GM23338 (cell line): ENCODE data around the gene COL24A1. TPM values are rescaled to one million over a fixed set of nuclear protein-coding genes. Genes with fewer than 3 reads are reported as not detected.
"Not testable (repeated sequence)": the region's sequence is repeated elsewhere in the genome, so short reads cannot be mapped to it uniquely, and the experiment has no call there.

ENCODE experiments used
- ATAC-seq: fragments of 200-7000 bp; cut with Tn5 transposase; 3 replicates; pipeline ENCODE4 v1.9.1; 2020
- DNase-seq: peaks from one replicate; pipeline ENCODE4 v3.0.0-alpha.2; 2015; ENCODE audit warnings: low spot score
- H2AFZ ChIP-seq: fragments of 200-600 bp; sonication (generic); 2 replicates; pipeline ENCODE4 v1.8.0; 2016; ENCODE audit warnings: antibody characterized with exemption, mild to moderate bottlenecking, moderate library complexity
- H3F3A ChIP-seq: fragments of 200-600 bp; sonication (generic); replicated peaks from 2 replicates; pipeline ENCODE4 v1.8.0; 2017; ENCODE audit warnings: antibody characterized with exemption, mixed run types, low read depth
- H3K27ac ChIP-seq: fragments of 200-600 bp; sonication (generic); 2 replicates; pipeline ENCODE4 v1.6.1; 2016; ENCODE audit warnings: low read depth
- H3K27me3 ChIP-seq: fragments of 200-600 bp; sonication (generic); 2 replicates; pipeline ENCODE4 v1.8.0; 2016; ENCODE audit warnings: mild to moderate bottlenecking, mixed run types, moderate library complexity; ENCODE audit not compliant: insufficient read depth
- H3K36me3 ChIP-seq: fragments of 200-600 bp; sonication (generic); 2 replicates; pipeline ENCODE4 v1.8.0; 2016; ENCODE audit warnings: mild to moderate bottlenecking; ENCODE audit not compliant: insufficient read depth
- H3K4me1 ChIP-seq: fragments of 200-600 bp; sonication (generic); 2 replicates; pipeline ENCODE4 v1.8.0; 2016; ENCODE audit warnings: mild to moderate bottlenecking, moderate library complexity; ENCODE audit not compliant: insufficient read depth
- H3K4me2 ChIP-seq: fragments of 200-600 bp; sonication (generic); 2 replicates; pipeline ENCODE4 v1.7.1; 2017; ENCODE audit warnings: mixed run types
- H3K4me3 ChIP-seq: fragments of 200-600 bp; sonication (generic); 2 replicates; pipeline ENCODE4 v1.6.1; 2016; ENCODE audit warnings: mixed run types
- H3K79me2 ChIP-seq: fragments of 200-600 bp; sonication (generic); replicated peaks from 2 replicates; pipeline ENCODE4 v1.8.0; 2017; ENCODE audit warnings: mild to moderate bottlenecking; ENCODE audit not compliant: insufficient read depth
- H3K9me2 ChIP-seq: fragments of 200-600 bp; sonication (generic); 2 replicates; pipeline ENCODE4 v1.8.0; 2017; ENCODE audit not compliant: insufficient read depth
- H4K20me1 ChIP-seq: fragments of 200-600 bp; sonication (generic); replicated peaks from 2 replicates; pipeline ENCODE4 v1.8.0; 2017; ENCODE audit warnings: mild to moderate bottlenecking; ENCODE audit not compliant: insufficient read depth
- H3K27ac Mint-ChIP-seq: 2 replicates; pipeline ENCODE4 v1.8.0; 2020; ENCODE audit warnings: inconsistent platforms, mild to moderate bottlenecking, moderate library complexity, mixed read lengths
- H3K27me3 Mint-ChIP-seq: 3 replicates; pipeline ENCODE4 v1.8.0; 2022; ENCODE audit warnings: low read depth, mild to moderate bottlenecking, moderate library complexity, mixed read lengths, inconsistent platforms; ENCODE audit not compliant: insufficient read depth, poor library complexity
- H3K36me3 Mint-ChIP-seq: 3 replicates; pipeline ENCODE4 v1.8.0; 2021; ENCODE audit warnings: low read depth, mild to moderate bottlenecking, inconsistent platforms, moderate library complexity, mixed read lengths
- H3K4me1 Mint-ChIP-seq: 3 replicates; pipeline ENCODE4 v1.8.0; 2020; ENCODE audit warnings: mild to moderate bottlenecking, inconsistent platforms, mixed read lengths
- H3K4me3 Mint-ChIP-seq: 3 replicates; pipeline ENCODE4 v1.8.0; 2021; ENCODE audit warnings: moderate library complexity, mild to moderate bottlenecking, inconsistent platforms, mixed read lengths
- H3K9me3 Mint-ChIP-seq: 3 replicates; pipeline ENCODE4 v1.8.0; 2020; ENCODE audit warnings: moderate library complexity, mild to moderate bottlenecking, inconsistent platforms, mixed read lengths
- EZH2 ChIP-seq: fragments of 200-600 bp; sonication (generic); IDR thresholded peaks from one replicate; pipeline ENCODE4 v1.8.0; 2017; ENCODE audit warnings: antibody characterized with exemption, mild to moderate bottlenecking, low read depth; ENCODE audit not compliant: unreplicated experiment
- EZH2phosphoT487 ChIP-seq: fragments of 200-600 bp; sonication (generic); IDR thresholded peaks from one replicate; pipeline ENCODE4 v1.8.1; 2018; ENCODE audit warnings: antibody characterized with exemption; ENCODE audit not compliant: unreplicated experiment
- NANOG ChIP-seq: IDR thresholded peaks from 2 replicates; pipeline ENCODE4 v1.6.1; 2016; ENCODE audit warnings: antibody characterized with exemption, borderline replicate concordance
- POLR2AphosphoS5 ChIP-seq: IDR thresholded peaks from 2 replicates; pipeline ENCODE4 v1.6.1; 2016; ENCODE audit warnings: antibody characterized with exemption, low read depth
- REST ChIP-seq: IDR thresholded peaks from one replicate; pipeline ENCODE4 v1.6.1; 2018; ENCODE audit warnings: antibody characterized with exemption; ENCODE audit not compliant: unreplicated experiment
- STAT1 ChIP-seq: IDR thresholded peaks from one replicate; pipeline ENCODE4 v1.6.1; 2016; ENCODE audit warnings: antibody characterized with exemption; ENCODE audit not compliant: unreplicated experiment
- ZNF462 ChIP-seq: fragments of 250-450 bp; sonication (Bioruptor Pico); IDR thresholded peaks from 2 replicates; pipeline ENCODE4 v1.5.0; 2020; ENCODE audit warnings: mild to moderate bottlenecking, moderate library complexity
- polyA plus RNA-seq: library from polyadenylated mRNA; unstranded; fragments of >200 nt; fragmentation: Nextera tagmentation; extraction: Ambion mirVana; gene quantifications from 2 replicates; pipeline ENCODE4 v1.2.1, GENCODE V29; 2016
- total RNA-seq: library from RNA; depleted of rRNA; stranded (reverse); fragments of >200 nt; shearing (Covaris generic); gene quantifications from 2 replicates; pipeline ENCODE4 v1.2.3, GENCODE V29; 2014

The COL24A1 gene
- total and polyA plus RNA-seq, 2 experiments from 2014 or later = 1.2 to 2.1 TPM

- no peak for TF ChIP-seq REST
Measured at GRCh38 chr1:86114816-86115400, 41.7 kb downstream of the COL24A1 start (continued).

- ATAC-seq = no peak
- no peaks in the 10 kb centered on the region for H3K4me1 Mint-ChIP-seq
- Histone ChIP-seq H2AFZ (no peak overlapping the region), H3K79me2 (no peaks in the 10 kb centered on the region), H4K20me1 (no peaks in the 10 kb centered on the region), H3K4me3 (no peak overlapping the region), H3K36me3 (no peaks in the 10 kb centered on the region), H3K27me3 (no peaks in the 10 kb centered on the region), H3F3A (no peaks in the 10 kb centered on the region), H3K9me2 (no peaks in the 10 kb centered on the region), H3K27ac (no peak overlapping the region), H3K4me2 (no peak overlapping the region), H3K4me1 (no peaks in the 10 kb centered on the region)
- no peak for TF ChIP-seq EZH2phosphoT487
- no peak for TF ChIP-seq ZNF462 (CRISPR knock-in tag)
- TF ChIP-seq EZH2 = no peak
- TF ChIP-seq NANOG = no peak
- TF ChIP-seq POLR2AphosphoS5 = no peak
- no peak for TF ChIP-seq STAT1
- no peak overlapping the region for H3K4me3 Mint-ChIP-seq
- H3K9me3 Mint-ChIP-seq = peaks cover 3% of the 10 kb centered on the region; the same call in 2 of the 3 replicates
- no peaks in the 10 kb centered on the region for H3K27me3 Mint-ChIP-seq
- no peak overlapping the region for H3K27ac Mint-ChIP-seq
- no peak for DNase-seq
- H3K36me3 Mint-ChIP-seq = no peaks in the 10 kb centered on the region
Measured at GRCh38 chr1:86114236-86114635, 42.3 kb downstream of the COL24A1 start.

- not testable (repeated sequence) for H3K27ac ChIP-seq, H3K79me2 ChIP-seq, H3K4me1 ChIP-seq, H3K4me2 ChIP-seq, H3K27me3 ChIP-seq, H4K20me1 ChIP-seq, H3K36me3 Mint-ChIP-seq, H3K9me3 Mint-ChIP-seq, H3K27ac Mint-ChIP-seq, H3K27me3 Mint-ChIP-seq, H3K4me3 ChIP-seq, H3F3A ChIP-seq, H2AFZ ChIP-seq, H3K4me3 Mint-ChIP-seq, H3K4me1 Mint-ChIP-seq, H3K36me3 ChIP-seq, ATAC-seq, H3K9me2 ChIP-seq, DNase-seq
Measured at GRCh38 chr1:86111590-86111989, 45.0 kb downstream of the COL24A1 start.
